Measurements from ENCODE around the gene C12orf56.

C12orf56 gene
- 0 to 0.35 reads per million in 2 donors for total RNA-seq

- DNase-seq = peak; percentile 3
Observed at GRCh38 chr12:64390275-64390851, at the start of gene C12orf56. TSS of gene C12orf56 (minus strand) at chr12:64390758. CDS start at chr12:64390565, 193 bp downstream.

- DNase-seq = no peak
Observed at GRCh38 chr12:64440100-64440499, 49.5 kb upstream of the C12orf56 start.

GRCh38 chr12:64433915-64434314, 43.4 kb upstream of the C12orf56 start:
- no peak for DNase-seq

- no peak for DNase-seq
Observed at GRCh38 chr12:64431791-64432190, 41.2 kb upstream of the C12orf56 start.

- no peak for DNase-seq
Observed at GRCh38 chr12:64430886-64431285, 40.3 kb upstream of the C12orf56 start.

GRCh38 chr12:64428956-64429355, 38.4 kb upstream of the C12orf56 start:
- no peak for DNase-seq

GRCh38 chr12:64427988-64428387, 37.4 kb upstream of the C12orf56 start:
- DNase-seq = no peak

- DNase-seq = no peak
Observed at GRCh38 chr12:64419696-64420095, 29.1 kb upstream of the C12orf56 start.

GRCh38 chr12:64418209-64418608, 27.7 kb upstream of the C12orf56 start:
- no peak for DNase-seq

GRCh38 chr12:64413884-64414283, 23.3 kb upstream of the C12orf56 start:
- no peak for DNase-seq

GRCh38 chr12:64412459-64412858, 21.9 kb upstream of the C12orf56 start:
- DNase-seq = no peak

GRCh38 chr12:64411427-64411826, 20.9 kb upstream of the C12orf56 start:
- DNase-seq = no peak

GRCh38 chr12:64407342-64408223, 17.0 kb upstream of the C12orf56 start:
- DNase-seq = no peak

GRCh38 chr12:64404470-64405256, 14.1 kb upstream of the C12orf56 start:
- peak; percentile 18 for DNase-seq

- peak; percentile 87 for DNase-seq
Observed at GRCh38 chr12:64403707-64404469, 13.3 kb upstream of the C12orf56 start, which contains the start of gene XPOT. TSS of gene XPOT (plus strand) at chr12:64404392. CDS start at chr12:64410036, 5,644 bp downstream.

- no peak for DNase-seq
Observed at GRCh38 chr12:64402181-64402580, 11.6 kb upstream of the C12orf56 start.

- peak; percentile 26 for DNase-seq
Observed at GRCh38 chr12:64400041-64400440, 9.5 kb upstream of the C12orf56 start.

GRCh38 chr12:64395739-64396138, 5.2 kb upstream of the C12orf56 start:
- no peak for DNase-seq

GRCh38 chr12:64392221-64392620, 1.7 kb upstream of the C12orf56 start:
- no peak for DNase-seq

GRCh38 chr12:64389154-64389553, 1.4 kb downstream of the C12orf56 start:
- no peak for DNase-seq

GRCh38 chr12:64387197-64387816, 3.3 kb downstream of the C12orf56 start:
- no peak for DNase-seq

GRCh38 chr12:64385468-64385867, 5.1 kb downstream of the C12orf56 start:
- DNase-seq = no peak

Measured in T-helper 9 cell (primary cell).